ENCODE results near the gene TAS2R1.

GRCh38 chr5:9608093-9608492 lies 22.1 kb downstream of the TAS2R1 start:
- TF ChIP-seq CTCF (IDR thresholded peaks at IDR 0.05), result no peak
- no peak for TF ChIP-seq ZFX (IDR thresholded peaks at IDR 0.05; ENCODE audit: borderline replicate concordance)

Data from 22Rv1 (cell line).